GM21360 (cell line): ENCODE data around the gene PRSS56.
"Not testable (repeated sequence)": the region's sequence is repeated elsewhere in the genome, so short reads cannot be mapped to it uniquely, and the experiment has no call there.

ENCODE experiments used
- ATAC-seq: cut with Tn5 transposase; IDR thresholded peaks from one replicate; pipeline ENCODE4 v1.9.1; 2021; ENCODE audit warnings: mild to moderate bottlenecking, moderate library complexity; ENCODE audit not compliant: unreplicated experiment

PRSS56 gene

DNA sequence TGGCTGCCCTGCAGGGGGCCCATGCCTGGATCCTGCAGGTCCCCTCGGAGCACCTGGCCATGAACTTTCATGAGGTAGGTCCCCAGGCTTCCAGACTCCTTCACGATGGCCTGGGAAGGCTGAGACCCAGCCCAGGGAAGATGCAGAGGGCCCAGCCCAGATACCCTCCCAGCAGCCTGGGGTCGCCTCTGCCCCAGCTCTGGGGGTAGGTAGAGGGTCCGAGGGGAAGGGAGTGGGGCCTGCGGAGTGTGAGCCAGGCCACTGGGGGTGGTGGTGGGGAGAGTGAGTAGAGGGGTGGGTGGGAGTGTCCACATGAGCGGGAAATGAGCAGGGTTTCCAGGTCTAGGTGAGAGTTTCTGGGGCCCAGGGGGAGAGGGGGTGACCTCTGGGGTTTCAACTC is 4.6 kb downstream of the PRSS56 start:
- no peak for ATAC-seq

DNA sequence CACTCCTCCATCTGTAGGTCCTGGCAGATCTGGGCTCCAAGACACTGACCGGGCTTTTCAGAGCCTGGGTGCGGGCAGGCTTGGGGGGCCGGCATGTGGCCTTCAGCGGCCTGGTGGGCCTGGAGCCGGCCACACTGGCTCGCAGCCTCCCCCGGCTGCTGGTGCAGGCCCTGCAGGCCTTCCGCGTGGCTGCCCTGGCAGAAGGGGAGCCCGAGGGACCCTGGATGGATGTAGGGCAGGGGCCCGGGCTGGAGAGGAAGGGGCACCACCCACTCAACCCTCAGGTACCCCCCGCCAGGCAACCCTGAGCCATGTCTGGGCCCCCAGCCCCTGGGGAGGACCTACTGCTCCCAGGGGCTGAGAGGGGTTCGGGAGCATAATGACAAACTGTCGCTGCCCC is 5.0 kb downstream of the PRSS56 start:
- ATAC-seq = no peak

DNA sequence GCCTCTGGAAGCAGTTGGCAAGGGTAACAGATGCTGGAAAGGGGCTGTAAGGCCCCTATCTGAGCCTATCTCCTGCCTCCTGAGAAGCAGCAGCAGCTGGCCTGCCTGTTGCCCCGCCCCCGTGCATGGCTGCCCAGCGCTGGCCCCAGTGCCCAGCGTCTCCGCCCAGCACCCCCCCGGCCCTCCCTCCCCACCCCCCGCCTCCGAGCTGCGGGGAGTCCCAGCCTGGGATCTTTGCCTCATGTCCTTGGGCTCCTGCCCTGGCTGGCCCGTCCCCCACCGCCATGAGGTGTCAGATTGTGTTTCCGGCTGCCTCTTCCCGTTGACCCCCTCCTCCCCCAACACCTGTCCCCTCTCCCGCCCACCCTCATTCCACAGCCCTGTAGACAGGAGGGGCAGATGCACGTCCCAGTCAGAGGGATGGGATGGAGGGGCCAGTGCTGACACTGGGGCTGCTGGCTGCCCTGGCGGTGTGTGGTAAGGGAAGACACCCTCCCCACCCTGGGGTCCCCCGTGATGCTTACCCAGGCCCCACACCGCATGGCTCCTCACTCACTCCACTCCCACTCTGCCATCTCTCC is 5.7 kb downstream of the PRSS56 start, which contains the start of gene CHRND:
TSS of gene CHRND (plus strand) at position 370 of the 581 bp plus-strand sequence. CDS start at position 426, 56 bp downstream.
- no peak for ATAC-seq

DNA sequence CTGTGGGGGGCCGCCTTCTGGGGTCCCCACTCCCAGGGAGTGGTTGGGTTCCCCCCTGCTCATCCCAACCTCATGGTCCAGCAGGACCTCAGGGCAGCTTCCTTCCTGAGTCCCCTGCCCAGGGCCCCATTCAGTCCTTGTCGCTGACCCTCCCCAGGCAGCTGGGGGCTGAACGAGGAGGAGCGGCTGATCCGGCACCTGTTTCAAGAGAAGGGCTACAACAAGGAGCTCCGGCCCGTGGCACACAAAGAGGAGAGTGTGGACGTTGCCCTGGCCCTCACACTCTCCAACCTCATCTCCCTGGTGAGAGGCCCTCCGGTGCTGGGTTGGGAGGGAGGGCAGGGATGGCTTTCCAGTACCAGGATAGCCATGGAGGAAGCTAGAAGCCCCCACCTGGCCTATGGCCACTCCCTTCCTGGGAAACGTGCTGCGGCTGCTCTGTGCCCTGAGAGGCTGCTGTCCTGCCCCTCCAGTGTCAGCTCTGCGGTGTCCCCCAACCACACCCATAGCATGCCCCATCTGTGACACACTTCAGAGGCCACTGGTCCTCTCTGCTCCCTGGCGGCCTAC is 6.3 kb downstream of the PRSS56 start:
- ATAC-seq = no peak

DNA sequence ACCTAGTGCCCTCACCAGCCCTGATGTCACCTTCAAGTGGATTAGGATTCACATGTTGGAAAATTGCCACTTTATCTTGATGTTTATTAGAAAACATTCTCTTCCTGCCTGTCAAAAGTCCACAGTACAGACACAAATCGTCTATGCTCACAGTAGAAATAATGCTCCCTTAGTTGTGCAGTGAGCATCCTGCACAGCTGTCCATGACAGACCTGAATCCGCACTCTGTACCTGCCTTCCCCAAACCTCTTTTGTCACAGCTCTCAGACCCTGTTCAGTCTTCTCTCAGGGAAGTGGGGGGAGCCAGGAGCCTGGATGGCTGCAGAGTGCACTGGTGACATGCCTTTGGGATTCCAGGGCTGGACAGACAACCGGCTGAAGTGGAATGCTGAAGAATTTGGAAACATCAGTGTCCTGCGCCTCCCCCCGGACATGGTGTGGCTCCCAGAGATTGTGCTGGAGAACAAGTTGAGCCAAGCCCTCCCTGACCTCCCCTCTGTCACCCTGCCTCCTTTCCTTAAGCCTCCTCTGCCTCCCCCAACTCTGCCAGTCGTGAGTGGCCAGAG is 7.8 kb downstream of the PRSS56 start:
- ATAC-seq = no peak

DNA sequence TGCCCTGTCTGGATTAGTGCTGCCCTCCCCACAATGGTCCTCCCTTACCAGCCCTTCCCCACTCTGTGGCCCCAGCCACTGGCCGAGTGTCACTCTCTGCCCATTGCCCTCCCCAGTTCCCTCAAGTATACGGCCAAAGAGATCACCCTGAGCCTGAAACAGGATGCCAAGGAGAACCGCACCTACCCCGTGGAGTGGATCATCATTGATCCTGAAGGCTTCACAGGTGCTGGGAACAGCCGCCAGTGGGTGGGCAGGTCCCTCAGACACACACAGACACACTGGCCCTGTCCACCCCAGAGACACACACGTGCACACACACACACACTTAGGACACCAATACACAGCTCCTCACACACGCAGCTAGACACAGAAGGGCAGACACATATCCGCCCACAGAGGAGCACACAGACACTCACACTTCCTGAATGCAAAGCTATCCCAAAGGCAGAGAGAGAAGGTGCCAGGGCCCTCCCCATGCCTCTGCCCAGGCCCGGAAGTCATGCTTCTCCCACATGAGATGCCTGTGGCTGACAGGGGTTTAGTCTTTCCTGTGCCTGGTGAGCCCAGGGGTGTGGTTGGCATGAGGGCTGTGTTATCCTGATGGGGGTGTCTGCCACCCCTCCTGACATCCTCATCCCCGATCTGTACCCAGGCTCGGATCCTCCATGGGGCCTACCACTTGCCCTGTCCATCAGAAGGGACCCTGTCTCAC is 8.7 kb downstream of the PRSS56 start:
- no peak for ATAC-seq

DNA sequence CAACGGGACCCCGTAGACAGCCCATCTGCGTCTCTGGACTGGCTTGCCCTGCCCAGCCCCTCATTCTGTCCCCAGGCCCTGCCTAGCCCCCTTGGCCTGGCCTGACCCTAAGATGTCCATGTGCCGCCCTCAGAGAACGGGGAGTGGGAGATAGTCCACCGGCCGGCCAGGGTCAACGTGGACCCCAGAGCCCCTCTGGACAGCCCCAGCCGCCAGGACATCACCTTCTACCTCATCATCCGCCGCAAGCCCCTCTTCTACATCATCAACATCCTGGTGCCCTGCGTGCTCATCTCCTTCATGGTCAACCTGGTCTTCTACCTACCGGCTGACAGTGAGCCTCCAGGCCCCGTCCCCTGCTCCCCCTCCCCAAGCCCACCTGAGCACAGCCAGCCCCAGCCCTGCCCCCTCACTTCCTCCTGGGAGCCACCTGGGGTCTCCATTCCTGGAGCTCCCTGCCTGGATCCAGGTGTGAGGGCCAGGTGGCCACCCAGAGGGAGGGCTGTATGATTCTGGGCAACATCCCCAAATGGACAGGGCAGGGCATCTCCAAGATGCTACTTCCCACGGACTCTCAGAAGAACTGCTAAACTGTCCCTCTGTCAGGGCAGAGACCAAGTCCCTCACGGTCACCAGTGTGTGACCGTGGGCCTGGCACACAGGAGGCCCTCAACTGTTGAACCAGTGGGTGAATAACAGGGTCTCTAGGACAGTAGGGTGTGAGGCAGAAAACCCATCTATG is 9.8 kb downstream of the PRSS56 start:
- no peak for ATAC-seq

DNA sequence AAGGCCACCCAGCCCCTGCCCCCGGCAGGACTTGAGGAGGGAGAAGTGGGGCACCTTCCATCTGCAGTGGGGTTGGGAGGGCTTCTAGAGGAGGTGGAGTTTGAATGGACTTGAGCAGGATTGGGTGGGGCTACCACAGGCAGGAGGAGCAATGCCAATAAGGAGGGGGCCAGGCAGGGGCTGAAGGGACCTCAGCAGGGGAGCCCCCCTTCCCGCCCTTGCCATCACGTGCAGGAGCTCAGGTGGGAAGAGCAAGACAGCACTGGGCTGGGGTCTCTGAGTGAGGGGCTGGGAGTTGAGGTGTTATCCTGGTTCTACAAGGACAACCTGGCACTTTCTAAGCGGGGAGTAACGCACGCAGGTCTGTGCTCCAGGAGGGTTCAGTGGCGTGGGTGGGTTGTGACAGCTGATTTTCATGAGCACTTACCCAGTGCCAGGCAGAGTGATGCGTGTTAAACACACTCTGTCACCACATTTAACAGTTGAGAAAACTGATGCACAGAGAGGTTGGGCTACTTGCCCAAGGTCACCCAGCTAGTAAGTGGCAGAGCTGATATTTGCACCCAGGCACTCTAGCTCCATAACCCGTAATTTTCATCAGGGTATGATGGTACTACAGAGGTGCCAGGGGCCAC is 10.6 kb downstream of the PRSS56 start:
- ATAC-seq = no peak

DNA sequence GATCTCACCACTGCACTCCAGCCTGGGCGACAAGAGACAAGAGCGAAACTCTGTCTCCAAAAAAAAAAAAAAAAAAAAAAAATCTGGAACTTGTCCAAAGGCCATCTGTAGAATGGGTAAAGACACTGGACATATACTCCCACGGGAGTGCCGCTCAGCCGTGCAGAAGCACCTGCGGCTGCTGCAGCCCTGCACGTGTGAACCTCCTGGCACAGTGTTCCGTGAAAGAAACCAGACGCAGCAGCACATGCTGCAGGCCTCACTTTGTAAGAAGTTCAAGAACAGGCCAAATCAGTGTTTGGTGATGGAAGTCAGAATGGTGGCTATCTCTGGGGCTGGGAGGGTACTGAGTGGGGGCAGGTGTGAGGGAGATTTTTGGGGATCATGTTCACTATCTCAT is 12.2 kb downstream of the PRSS56 start:
- no peak for ATAC-seq

DNA sequence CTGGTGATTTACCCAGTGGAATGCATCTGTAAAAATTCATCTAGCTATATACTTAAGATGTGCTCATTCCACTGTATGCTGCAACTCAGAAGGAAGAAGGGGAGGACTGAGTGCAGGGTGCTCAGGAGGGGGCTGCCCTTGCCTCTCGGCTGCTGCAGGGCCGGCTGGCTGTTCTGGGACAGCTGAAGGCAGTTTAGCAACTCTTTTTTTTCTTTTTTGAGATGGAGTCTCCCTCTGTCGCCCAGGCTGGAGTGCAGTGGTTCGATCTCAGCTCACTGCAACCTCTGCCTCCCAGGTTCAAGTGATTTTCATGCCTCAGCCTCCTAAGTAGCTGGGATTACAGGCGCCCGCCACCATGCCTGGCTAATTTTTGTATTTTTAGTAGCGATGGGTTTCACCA is 12.6 kb downstream of the PRSS56 start:
- not testable (repeated sequence) for ATAC-seq

DNA sequence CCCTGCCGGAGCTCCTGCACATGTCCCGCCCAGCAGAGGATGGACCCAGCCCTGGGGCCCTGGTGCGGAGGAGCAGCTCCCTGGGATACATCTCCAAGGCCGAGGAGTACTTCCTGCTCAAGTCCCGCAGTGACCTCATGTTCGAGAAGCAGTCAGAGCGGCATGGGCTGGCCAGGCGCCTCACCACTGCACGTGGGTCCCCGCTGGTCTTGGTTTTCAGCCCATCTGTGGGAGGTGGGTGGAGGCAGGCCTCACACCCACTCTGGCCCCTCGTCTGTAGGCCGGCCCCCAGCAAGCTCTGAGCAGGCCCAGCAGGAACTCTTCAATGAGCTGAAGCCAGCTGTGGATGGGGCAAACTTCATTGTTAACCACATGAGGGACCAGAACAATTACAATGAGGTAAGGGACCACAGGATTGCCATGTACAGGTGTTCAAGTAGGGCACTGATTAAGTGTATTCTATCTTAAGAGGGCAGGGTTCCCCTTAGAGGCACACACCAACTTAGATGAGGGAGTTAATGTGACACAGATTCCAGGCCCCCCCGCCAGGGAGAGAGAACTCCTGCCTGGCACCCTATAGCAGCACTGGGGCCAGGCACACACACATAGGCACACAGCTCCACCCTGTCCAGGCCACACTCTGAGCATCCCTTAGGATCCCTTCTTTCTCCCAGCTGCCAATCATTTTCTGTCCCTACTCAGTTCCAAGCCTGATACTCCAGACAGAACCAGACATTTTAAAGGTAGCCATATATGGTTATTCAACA is 13.9 kb downstream of the PRSS56 start:
- no peak for ATAC-seq

DNA sequence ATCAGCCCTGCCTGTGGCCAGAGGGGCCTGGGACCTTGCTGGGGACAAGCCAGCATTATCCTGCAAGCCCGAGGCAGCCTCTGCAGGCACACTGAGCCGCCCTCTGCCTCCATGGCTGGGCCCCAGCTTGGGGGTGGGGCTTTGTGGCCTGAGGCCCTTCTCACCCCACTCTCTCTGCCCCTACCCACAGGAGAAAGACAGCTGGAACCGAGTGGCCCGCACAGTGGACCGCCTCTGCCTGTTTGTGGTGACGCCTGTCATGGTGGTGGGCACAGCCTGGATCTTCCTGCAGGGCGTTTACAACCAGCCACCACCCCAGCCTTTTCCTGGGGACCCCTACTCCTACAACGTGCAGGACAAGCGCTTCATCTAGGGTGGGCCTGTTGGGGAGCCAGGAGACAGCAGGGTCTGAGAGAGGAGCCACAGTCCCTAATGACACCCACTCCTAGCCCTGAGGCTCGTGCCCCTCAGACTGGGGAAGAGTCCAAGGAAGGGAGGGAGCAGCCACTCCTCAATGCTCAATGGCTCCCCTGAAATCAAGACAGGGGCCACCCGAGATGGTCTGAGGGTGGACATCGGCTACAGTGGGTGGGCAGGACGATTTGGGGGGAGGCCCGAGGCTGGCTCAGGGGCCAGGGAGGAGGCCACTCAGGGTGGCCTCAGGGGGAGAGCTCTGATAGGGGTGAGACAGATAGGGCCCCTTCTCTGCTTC is 14.9 kb downstream of the PRSS56 start:
- ATAC-seq = no peak

DNA sequence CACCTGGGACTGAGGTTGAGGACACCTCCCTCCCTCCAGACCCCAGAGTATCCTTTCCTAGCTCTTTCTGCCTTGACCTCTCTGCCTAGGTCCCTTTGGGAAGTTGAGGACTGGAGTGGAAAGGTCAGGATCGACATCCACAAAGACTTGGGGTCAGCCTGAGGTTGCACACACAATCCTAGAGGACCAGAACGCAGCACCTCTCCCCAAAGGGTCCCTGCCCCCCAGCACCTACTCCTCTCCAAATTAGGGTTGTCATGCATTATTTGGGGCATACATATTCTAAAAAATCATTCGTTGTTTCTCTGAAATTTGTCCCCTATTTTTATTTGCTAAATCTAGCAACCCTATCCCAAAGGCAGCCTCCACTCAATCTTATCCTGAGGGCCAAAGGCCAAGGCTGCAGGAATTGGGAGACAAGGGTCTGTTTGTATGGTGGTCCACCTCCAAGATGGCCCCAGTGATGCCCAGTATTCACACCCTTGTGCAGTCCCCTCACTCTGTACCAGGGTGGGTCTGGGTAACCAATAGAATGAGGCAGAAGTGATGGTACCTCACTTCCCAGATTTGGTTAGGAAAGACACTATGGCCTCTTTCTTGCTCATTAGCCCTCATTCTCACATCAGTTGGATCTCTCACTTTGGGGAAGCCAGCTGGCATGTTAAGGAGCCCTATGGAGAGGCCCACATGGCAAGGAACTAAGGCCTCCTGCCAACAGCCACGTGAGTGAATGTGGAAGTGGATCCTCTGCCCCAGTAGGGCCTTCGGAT is 15.8 kb downstream of the PRSS56 start:
- no peak for ATAC-seq

DNA sequence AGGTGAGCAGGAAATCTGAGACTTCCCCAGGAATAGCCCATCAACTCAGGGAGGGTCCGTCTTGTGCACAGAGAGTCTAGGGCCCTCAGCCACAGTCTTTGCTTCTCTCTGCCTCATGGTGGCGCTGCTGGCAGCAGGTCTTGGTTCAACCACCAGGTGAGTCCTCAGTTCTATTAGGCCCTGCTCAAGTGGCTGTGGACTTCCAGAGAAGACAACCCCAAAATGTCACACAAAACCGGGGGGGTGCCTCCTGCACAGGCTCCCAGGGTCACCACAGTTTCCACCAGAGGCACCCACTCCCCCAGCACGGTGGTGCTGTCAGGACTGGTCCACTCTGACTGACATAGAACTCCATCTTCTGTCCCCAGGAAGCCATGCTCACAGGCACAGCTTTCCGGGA is 16.9 kb downstream of the PRSS56 start:
- no peak for ATAC-seq

DNA sequence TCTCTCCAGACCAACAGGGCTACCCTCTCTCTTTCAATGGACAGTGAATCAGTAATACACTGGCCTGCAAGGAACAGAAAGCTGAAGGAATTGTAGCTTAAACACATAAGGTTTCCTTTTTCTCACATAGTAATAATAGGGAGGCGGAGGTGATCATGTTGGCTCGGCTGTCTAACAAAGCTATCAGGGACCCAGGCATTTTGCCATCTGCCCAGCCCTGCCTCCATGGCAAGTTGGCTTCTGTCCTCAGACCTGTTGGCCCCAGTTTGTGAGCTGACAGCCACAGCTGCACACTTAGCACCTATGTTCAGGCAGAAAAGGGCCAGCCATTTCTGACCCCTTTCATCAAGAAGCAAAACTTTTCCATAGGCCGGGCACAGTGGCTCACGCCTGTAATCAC is 17.3 kb downstream of the PRSS56 start:
- ATAC-seq = no peak

DNA sequence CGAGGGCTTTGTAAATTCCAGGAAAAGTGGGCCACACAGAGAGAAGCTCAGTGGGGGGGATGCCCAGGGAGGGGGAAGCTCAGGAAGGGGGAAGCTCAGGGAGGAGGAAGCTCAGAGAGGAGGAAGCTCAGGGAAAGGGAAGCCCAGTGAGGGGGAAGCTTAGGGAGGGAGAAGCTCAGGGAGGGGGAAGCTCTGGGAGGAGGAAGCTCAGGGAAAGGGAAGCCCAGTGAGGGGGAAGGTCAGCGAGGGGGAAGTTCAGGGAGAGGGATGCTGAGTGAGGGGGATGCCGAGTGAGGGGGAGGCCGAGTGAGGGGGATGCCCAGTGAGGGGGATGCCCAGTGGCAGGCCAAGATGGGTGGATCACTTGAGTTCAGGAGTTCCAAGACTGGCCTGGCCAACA is 18.5 kb downstream of the PRSS56 start:
- ATAC-seq = no peak

DNA sequence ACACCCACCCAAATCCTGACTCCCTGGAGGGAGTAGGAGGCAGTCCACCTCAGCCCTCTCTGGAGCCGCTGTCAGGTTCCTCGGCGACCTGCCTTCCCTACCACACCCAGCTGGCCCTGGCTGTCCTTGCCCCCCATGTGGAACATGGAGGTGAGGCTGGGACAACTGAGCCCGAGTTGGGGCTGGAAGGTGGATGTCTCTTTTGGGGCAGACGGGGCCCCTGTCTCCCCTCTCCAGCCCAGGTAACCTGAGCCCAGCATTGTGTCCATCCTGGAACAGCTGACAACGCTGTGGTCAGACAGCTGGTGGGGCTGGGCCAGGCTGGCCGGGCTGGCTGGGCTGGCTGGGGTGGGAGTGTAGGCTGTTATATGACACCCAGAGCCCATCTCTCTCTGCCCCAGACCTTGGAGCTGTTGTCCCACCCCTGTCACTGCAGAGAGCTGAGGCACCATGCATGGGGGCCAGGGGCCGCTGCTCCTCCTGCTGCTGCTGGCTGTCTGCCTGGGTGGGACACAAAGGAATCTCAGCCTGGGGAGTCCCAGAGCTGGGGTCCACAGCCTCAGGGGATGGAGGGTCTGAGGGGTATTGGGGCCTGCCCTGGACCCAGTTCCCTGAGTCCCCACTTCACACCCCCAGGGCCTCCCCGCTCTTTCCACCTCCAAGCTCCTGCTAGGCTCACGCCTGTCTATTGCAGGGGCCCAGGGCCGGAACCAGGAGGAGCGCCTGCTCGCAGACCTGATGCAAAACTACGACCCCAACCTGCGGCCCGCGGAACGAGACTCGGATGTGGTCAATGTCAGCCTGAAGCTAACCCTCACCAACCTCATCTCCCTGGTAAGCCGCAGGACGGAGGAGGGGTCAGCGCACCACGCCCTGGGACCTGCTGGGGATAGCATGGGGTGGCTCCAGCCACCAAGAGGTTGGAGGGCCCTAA is 19.4 kb downstream of the PRSS56 start, which contains the start of gene CHRNG:
TSS of gene CHRNG (plus strand) at position 395 of the 934 bp plus-strand sequence. CDS start at position 451, 56 bp downstream.
- no peak for ATAC-seq
